ENCODE measurements around the gene CACNA1I. TPM values are rescaled to one million over a fixed set of nuclear protein-coding genes. Genes with fewer than 3 reads are reported as not detected.

The CACNA1I gene
- polyA plus RNA-seq, 1 donor = 0.04 TPM

GRCh38 chr22:39635719-39636118 is 65.2 kb downstream of the CACNA1I start:
- no peak for DNase-seq
- no peaks in the 10 kb centered on the region for H3K4me1 ChIP-seq (ENCODE audit: control insufficient read depth, insufficient read depth, low read length)
- H3K4me3 ChIP-seq (ENCODE audit: low read length) = no peak overlapping the region
- H3K36me3 ChIP-seq (ENCODE audit: control insufficient read depth, insufficient read depth, low read length) = no peaks in the 10 kb centered on the region
- H3K27ac ChIP-seq (ENCODE audit: low read length) = no peak overlapping the region
- WGBS (ENCODE audit: insufficient coverage, low lambda C conversion rate) = no CpG with 5 or more reads among the region's 6 CpGs
- no peaks in the 10 kb centered on the region for H3K9me3 ChIP-seq (ENCODE audit: control insufficient read depth, low read depth, low read length)
- no peaks in the 10 kb centered on the region for H3K27me3 ChIP-seq (ENCODE audit: control insufficient read depth, insufficient read depth, low read length)

DNA sequence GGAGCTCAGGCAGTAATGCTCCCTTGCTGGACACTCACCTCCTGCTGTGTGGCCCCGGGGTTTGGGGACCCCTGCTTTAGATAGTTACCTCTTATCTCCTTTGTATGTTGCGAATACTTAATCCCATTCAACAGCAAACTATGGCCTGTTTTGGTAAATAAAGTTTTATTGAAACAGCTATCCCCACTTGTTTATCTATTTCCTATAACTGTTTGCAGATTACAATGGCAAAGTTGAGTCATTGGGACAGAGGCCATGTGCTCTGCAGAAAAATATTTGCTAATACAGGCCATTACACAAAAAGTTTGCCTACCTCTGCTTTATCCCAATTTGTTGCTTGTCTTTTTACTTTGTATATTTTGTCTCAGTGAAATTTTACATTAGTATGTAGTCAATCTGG is 68.4 kb downstream of the CACNA1I start:
- H3K4me1 ChIP-seq (ENCODE audit: control insufficient read depth, insufficient read depth, low read length) = no peaks in the 10 kb centered on the region
- no CpG with 5 or more reads among the region's 2 CpGs for WGBS (ENCODE audit: insufficient coverage, low lambda C conversion rate)

DNA sequence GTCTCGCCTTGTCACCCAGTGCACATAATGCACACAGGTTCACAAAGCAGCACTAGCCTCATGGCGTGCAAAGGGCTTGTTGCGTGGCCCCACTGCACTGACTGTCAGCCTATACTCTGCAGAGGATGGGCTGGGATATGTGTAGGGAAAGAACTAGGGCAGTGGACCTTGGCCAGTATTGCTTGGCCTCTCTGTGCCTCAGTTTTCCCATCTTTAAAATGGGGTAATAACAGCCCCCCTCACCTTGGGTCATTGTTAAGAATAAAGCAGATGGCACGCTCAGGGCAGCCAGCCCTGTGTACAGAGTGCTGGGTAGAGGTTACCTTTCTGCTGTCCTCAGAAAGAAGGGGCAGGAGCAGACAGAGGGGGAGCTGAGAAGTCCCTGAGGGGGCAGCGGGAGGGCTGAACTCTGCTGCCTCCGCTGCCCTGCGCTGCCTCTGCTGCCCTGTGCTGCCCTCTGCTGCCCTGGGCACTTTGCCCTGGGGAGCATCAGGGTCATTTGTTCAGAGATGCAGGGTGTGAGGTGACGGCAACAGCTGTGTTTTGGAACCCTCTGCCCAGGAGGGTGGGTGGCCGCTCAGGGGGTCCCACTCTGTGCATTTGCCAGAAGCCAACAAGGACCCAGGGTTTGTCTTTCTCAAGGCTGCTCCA is 71.2 kb downstream of the CACNA1I start:
- no peaks in the 10 kb centered on the region for H3K4me1 ChIP-seq (ENCODE audit: control insufficient read depth, insufficient read depth, low read length)
- H3K36me3 ChIP-seq (ENCODE audit: control insufficient read depth, insufficient read depth, low read length) = no peaks in the 10 kb centered on the region
- H3K4me3 ChIP-seq (ENCODE audit: low read length) = no peak overlapping the region
- no peaks in the 10 kb centered on the region for H3K9me3 ChIP-seq (ENCODE audit: control insufficient read depth, low read depth, low read length)
- DNase-seq = no peak
- WGBS (ENCODE audit: insufficient coverage, low lambda C conversion rate) = no CpG with 5 or more reads among the region's 9 CpGs
- H3K27ac ChIP-seq (ENCODE audit: low read length) = no peak overlapping the region
- no peaks in the 10 kb centered on the region for H3K27me3 ChIP-seq (ENCODE audit: control insufficient read depth, insufficient read depth, low read length)

More for the DNA sequence above, 68.4 kb downstream of the CACNA1I start:
- H3K27ac ChIP-seq (ENCODE audit: low read length) = no peak overlapping the region
- no peak overlapping the region for H3K4me3 ChIP-seq (ENCODE audit: low read length)
- no peaks in the 10 kb centered on the region for H3K27me3 ChIP-seq (ENCODE audit: control insufficient read depth, insufficient read depth, low read length)
- DNase-seq = no peak
- no peaks in the 10 kb centered on the region for H3K36me3 ChIP-seq (ENCODE audit: control insufficient read depth, insufficient read depth, low read length)
- no peaks in the 10 kb centered on the region for H3K9me3 ChIP-seq (ENCODE audit: control insufficient read depth, low read depth, low read length)

DNA sequence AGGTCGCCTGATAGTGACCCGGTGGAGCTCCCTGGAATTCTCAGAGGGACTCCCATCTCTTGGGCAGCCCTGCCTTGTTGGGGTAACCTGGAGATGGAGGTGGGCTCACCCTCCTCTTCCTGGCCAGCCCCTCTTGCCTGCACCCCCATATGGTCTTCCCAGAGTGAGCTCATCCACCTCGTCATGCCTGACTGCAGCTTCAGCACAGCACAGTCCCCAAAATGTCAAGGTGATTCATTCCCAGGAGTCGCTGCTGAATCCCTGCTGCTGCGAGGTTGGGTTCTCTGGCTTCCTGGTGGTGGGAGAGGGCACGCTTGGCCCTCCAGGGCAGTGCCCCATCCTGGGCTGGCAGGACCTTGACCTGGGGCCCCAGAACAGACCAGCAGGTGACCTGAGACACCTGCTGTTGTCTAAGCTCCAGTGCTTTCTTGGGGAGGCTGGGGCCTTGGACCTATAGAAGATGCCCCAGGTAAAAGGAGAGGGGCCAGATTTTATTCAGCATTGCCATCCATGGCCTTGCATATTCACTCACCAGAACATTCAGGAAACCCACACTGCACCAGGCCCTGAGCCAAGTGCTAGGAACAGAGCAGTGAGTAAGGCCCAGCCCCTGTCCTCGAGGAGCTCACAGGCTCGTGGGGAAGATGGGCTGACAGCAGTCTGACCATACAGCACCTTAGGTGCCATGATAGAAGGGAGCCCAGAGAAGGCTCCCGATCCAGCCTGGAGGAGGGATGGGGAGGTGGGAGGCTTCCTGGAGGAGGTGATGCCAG is 72.9 kb downstream of the CACNA1I start:
- Histone ChIP-seq H3K36me3 (ENCODE audit: control insufficient read depth, insufficient read depth, low read length) (no peaks in the 10 kb centered on the region), H3K27ac (ENCODE audit: low read length) (no peak overlapping the region), H3K9me3 (ENCODE audit: control insufficient read depth, low read depth, low read length) (no peaks in the 10 kb centered on the region), H3K4me3 (ENCODE audit: low read length) (no peak overlapping the region), H3K4me1 (ENCODE audit: control insufficient read depth, insufficient read depth, low read length) (no peaks in the 10 kb centered on the region), H3K27me3 (ENCODE audit: control insufficient read depth, insufficient read depth, low read length) (no peaks in the 10 kb centered on the region)
- no peak for DNase-seq
- WGBS (ENCODE audit: insufficient coverage, low lambda C conversion rate) = 40% methylated on average over 1 of the region's 9 CpGs

DNA sequence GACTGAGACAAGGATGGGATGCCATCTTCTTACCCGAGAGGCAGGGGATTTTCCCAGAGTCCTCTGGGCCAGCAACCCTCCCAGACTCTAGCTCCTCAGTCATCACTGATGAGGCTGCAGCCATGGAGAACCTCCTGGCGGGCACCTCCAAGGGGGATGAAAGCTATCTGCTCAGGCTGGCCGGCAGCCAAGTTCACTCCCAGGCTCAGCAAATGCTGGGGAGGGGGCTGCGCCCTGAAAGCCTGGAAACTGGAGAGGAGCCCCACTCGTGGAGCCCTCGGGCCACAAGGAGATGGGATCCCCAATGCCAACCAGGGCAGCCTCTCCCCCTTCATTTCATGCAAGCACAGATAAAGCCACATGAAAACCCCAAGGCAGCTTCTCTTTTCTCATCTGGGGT is 75.0 kb downstream of the CACNA1I start:
- Histone ChIP-seq H3K9me3 (ENCODE audit: control insufficient read depth, low read depth, low read length) (no peaks in the 10 kb centered on the region), H3K36me3 (ENCODE audit: control insufficient read depth, insufficient read depth, low read length) (no peaks in the 10 kb centered on the region), H3K4me3 (ENCODE audit: low read length) (no peak overlapping the region), H3K4me1 (ENCODE audit: control insufficient read depth, insufficient read depth, low read length) (no peaks in the 10 kb centered on the region), H3K27ac (ENCODE audit: low read length) (no peak overlapping the region), H3K27me3 (ENCODE audit: control insufficient read depth, insufficient read depth, low read length) (no peaks in the 10 kb centered on the region)
- WGBS (ENCODE audit: insufficient coverage, low lambda C conversion rate) = no CpG with 5 or more reads among the region's 6 CpGs
- DNase-seq = no peak

DNA sequence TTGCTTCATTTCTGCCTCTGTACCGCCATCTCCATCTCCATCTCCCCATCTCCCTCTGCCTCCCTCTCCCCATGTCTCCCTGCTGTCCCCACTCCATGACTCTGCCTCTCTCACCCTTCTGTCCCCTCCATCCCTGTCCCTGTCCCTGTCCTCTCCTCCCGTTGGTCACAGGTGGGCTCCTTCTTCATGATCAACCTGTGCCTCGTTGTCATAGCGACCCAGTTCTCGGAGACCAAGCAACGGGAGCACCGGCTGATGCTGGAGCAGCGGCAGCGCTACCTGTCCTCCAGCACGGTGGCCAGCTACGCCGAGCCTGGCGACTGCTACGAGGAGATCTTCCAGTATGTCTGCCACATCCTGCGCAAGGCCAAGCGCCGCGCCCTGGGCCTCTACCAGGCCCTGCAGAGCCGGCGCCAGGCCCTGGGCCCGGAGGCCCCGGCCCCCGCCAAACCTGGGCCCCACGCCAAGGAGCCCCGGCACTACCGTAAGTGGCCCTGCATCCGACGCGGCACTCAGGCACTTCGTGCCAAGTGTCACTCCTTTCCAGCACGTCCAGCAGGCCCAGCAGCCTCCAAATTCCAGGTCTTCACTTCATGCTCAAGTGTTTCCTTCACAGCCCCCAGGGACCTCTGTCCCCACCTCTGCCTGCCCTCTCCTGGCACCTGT is 76.0 kb downstream of the CACNA1I start:
- DNase-seq = no peak
- Histone ChIP-seq H3K27ac (ENCODE audit: low read length) (no peak overlapping the region), H3K4me1 (ENCODE audit: control insufficient read depth, insufficient read depth, low read length) (no peaks in the 10 kb centered on the region), H3K4me3 (ENCODE audit: low read length) (no peak overlapping the region), H3K27me3 (ENCODE audit: control insufficient read depth, insufficient read depth, low read length) (no peaks in the 10 kb centered on the region), H3K9me3 (ENCODE audit: control insufficient read depth, low read depth, low read length) (peaks cover 7% of the 10 kb centered on the region), H3K36me3 (ENCODE audit: control insufficient read depth, insufficient read depth, low read length) (no peaks in the 10 kb centered on the region)
- no CpG with 5 or more reads among the region's 31 CpGs for WGBS (ENCODE audit: insufficient coverage, low lambda C conversion rate)

DNA sequence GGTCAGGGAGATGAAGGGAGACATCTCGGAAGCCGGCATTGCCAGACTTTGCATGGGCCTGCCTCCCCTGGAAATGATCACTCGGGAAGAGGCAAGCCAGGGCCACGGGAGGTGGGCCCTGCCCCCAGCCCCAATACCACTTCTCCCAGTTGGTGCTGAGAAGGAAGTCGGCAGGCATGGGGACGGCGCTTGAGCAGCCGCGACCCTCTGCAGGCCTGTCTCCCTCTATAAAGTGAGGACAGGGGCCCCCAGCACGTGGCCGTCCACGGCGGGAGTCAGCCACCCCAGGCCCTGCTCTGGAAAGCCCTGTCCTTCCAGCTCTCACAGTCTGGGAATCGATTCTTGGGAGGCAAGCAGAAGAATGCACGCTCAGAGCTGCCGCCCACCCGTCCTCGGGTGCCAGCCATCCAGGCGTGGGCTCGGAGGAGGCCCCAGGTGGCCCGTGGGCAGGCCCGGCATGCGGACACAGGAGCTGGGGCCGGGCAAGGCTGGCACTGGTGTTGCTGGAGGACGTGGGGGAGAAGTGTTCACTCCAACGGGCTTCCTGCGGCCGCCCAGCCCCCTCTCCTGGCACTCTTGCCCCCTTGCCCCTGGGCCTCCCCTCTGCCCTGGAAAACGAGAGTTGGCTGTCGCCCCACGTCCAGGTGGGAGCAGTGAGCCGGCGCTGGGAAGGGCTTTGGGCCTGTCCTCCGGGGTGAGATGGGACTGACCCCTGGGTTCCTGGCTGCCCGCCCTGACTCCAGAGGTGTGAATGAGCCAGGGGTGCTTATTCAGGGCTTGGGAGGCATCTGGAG is 77.5 kb downstream of the CACNA1I start:
- H3K4me1 ChIP-seq (ENCODE audit: control insufficient read depth, insufficient read depth, low read length) = no peaks in the 10 kb centered on the region
- H3K9me3 ChIP-seq (ENCODE audit: control insufficient read depth, low read depth, low read length) = peaks cover 10% of the 10 kb centered on the region
- H3K27me3 ChIP-seq (ENCODE audit: control insufficient read depth, insufficient read depth, low read length) = no peaks in the 10 kb centered on the region
- no peaks in the 10 kb centered on the region for H3K36me3 ChIP-seq (ENCODE audit: control insufficient read depth, insufficient read depth, low read length)
- no peak overlapping the region for H3K27ac ChIP-seq (ENCODE audit: low read length)
- no peak overlapping the region for H3K4me3 ChIP-seq (ENCODE audit: low read length)
- DNase-seq = no peak
- WGBS (ENCODE audit: insufficient coverage, low lambda C conversion rate) = no CpG with 5 or more reads among the region's 35 CpGs

- Histone ChIP-seq H3K4me1 (ENCODE audit: control insufficient read depth, insufficient read depth, low read length) (no peaks in the 10 kb centered on the region), H3K27ac (ENCODE audit: low read length) (no peak overlapping the region), H3K4me3 (ENCODE audit: low read length) (no peak overlapping the region), H3K9me3 (ENCODE audit: control insufficient read depth, low read depth, low read length) (peaks cover 10% of the 10 kb centered on the region), H3K27me3 (ENCODE audit: control insufficient read depth, insufficient read depth, low read length) (no peaks in the 10 kb centered on the region), H3K36me3 (ENCODE audit: control insufficient read depth, insufficient read depth, low read length) (no peaks in the 10 kb centered on the region)
- no peak for DNase-seq
- WGBS (ENCODE audit: insufficient coverage, low lambda C conversion rate) = no CpG with 5 or more reads among the region's 5 CpGs
Measured at GRCh38 chr22:39648630-39648950, 78.0 kb downstream of the CACNA1I start.

GRCh38 chr22:39649500-39650089 is 79.0 kb downstream of the CACNA1I start:
- H3K27me3 ChIP-seq (ENCODE audit: control insufficient read depth, insufficient read depth, low read length) = no peaks in the 10 kb centered on the region
- no peak for DNase-seq
- no peaks in the 10 kb centered on the region for H3K36me3 ChIP-seq (ENCODE audit: control insufficient read depth, insufficient read depth, low read length)
- H3K9me3 ChIP-seq (ENCODE audit: control insufficient read depth, low read depth, low read length) = peaks cover 10% of the 10 kb centered on the region
- no CpG with 5 or more reads among the region's 41 CpGs for WGBS (ENCODE audit: insufficient coverage, low lambda C conversion rate)
- H3K4me1 ChIP-seq (ENCODE audit: control insufficient read depth, insufficient read depth, low read length) = no peaks in the 10 kb centered on the region
- H3K4me3 ChIP-seq (ENCODE audit: low read length) = no peak overlapping the region
- no peak overlapping the region for H3K27ac ChIP-seq (ENCODE audit: low read length)
